HTR-8/SVneo (cell line): Measurements from ENCODE around the gene KRTAP21-2.
"Not testable (repeated sequence)": the region's sequence is repeated elsewhere in the genome, so short reads cannot be mapped to it uniquely, and the experiment has no call there.

Experiments used
- DNase-seq: peaks from one replicate; pipeline ENCODE4 v3.0.0; 2011; ENCODE audit warnings: low spot score, mixed read lengths; ENCODE audit not compliant: insufficient read length
- FAIRE-seq: peaks from 2 replicates; lab custom pipeline; 2011; peaks lifted over from hg19 to GRCh38; lab: Jason Lieb, UNC

Gene KRTAP21-2

GRCh38 chr21:30747159-30747558 lies at the start of gene KRTAP21-2:
Gene KRTAP21-2, minus strand, starts transcription at chr21:30747259. Its CDS starts 57 bp downstream, at chr21:30747202.
- FAIRE-seq (no peak), DNase-seq (no peak)

DNA sequence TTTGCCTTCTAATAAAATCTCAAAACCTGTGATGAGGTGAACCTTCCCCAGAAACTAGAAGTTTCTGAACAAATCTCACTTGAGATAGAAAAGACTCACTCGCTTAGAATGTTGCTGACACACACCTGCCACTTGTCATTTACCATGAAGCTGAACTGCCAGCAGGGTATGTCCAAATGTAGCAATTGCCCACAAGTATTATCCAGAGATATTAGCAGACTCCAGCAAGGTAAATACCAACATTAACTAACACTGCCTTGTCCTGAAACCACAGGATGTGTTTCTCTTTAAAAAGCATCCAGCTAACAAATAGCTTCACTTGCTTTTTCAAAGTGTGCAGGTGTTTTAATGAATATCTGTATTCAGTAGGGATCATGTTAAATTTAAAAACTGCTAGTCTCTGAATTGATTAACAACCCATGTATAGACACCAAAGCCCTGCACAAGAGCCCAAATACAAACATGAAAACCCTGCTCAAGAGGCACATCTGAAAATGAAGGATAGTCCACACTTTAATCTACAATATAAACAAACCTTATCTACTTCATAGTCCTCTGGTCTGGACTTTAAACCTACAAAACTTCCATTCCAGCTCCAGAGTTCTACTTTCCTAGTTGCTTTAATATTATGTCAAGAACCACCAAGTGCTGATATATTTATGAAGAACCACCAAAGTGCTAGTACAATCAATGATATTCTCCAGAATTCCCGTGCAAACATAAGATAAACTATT lies 46.7 kb upstream of the KRTAP21-2 start:
- no peak for FAIRE-seq
- no peak for DNase-seq

DNA sequence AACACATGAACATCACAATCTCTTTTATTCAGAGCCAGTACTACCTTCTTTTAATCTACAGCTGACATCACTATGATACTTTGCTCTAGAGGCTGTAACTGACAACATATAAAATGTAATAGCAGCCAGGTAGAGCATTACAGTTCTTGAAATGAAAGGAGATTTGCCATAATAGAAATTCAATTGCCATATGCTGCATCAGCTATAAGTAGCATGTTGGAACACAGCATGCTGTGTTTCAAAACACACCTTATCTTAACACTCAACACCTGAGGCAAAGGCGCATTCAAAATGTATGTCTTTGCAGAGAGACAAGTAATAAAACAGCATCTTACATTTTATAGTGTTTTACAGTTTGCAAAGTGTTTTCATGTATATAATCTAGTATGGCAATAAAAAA lies 32.2 kb upstream of the KRTAP21-2 start:
- FAIRE-seq (no peak), DNase-seq (no peak)

- DNase-seq: no peak
- FAIRE-seq: no peak
Observed at GRCh38 chr21:30769724-30770431, 22.8 kb upstream of the KRTAP21-2 start.

DNA sequence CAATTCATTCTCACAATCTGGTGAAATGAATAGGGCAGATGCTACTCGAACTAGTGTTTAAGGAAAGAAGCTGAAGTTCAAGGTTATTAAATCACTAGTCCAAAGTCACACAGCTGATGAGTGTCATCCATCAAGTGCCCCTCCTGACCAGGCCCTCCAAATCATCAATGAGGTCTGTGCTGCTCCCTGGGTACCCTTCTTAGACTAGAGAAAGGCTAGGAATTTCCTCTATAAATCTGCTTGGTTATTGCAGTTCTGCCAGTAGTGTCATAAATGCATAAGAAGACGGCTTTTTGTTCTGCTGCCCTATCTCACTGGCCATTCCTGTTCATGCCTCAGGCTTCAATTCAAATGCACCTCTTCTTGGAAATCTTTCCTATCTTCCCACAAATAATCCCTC lies 13.7 kb upstream of the KRTAP21-2 start:
- DNase-seq (no peak), FAIRE-seq (no peak)

GRCh38 chr21:30758306-30758705 lies 11.2 kb upstream of the KRTAP21-2 start:
- no peak for DNase-seq
- FAIRE-seq: no peak

GRCh38 chr21:30755328-30755727 lies 8.3 kb upstream of the KRTAP21-2 start, which contains the start of gene KRTAP21-1:
Gene KRTAP21-1, minus strand, starts transcription at chr21:30755428. Its CDS starts 50 bp downstream, at chr21:30755378.
- not testable (repeated sequence) for FAIRE-seq, DNase-seq

- DNase-seq: no peak
- FAIRE-seq: no peak
Observed at GRCh38 chr21:30740462-30740861, 6.6 kb downstream of the KRTAP21-2 start.

GRCh38 chr21:30733026-30733425 lies 14.0 kb downstream of the KRTAP21-2 start:
- FAIRE-seq: no peak
- no peak for DNase-seq

- FAIRE-seq (no peak), DNase-seq (no peak)
Observed at GRCh38 chr21:30726726-30727125, 20.3 kb downstream of the KRTAP21-2 start.

- FAIRE-seq (no peak), DNase-seq (no peak)
Observed at GRCh38 chr21:30719401-30719800, 27.7 kb downstream of the KRTAP21-2 start.

- FAIRE-seq (no peak), DNase-seq (peak; percentile 23)
Observed at GRCh38 chr21:30718239-30718909, 28.7 kb downstream of the KRTAP21-2 start, which contains the start of gene KRTAP21-3. Gene KRTAP21-3, minus strand, starts transcription at chr21:30718777. Its CDS starts 18 bp downstream, at chr21:30718759.

GRCh38 chr21:30717105-30717504 lies 30.0 kb downstream of the KRTAP21-2 start:
- FAIRE-seq (no peak), DNase-seq (no peak)

DNA sequence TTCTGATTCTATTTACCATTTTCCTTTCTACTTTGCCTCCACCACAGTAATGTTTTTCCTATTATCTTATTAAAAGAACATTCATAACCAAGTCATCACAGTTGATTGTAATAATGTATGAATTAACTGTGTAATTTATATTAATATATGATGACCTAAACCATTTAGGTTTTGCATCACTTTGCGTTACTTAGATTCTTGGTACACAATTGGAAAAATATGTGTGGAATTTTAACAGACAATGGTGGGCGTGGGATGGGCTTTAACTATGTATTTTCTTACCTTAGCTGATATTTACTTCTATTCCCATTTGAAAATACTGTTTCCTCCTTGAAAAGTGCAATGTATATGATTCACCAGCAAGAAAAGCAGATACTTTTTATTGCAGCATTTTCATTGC lies 32.1 kb downstream of the KRTAP21-2 start:
- FAIRE-seq (no peak), DNase-seq (no peak)

- no peak for DNase-seq
- no peak for FAIRE-seq
Observed at GRCh38 chr21:30714456-30714855, 32.6 kb downstream of the KRTAP21-2 start.

GRCh38 chr21:30713766-30714165 lies 33.3 kb downstream of the KRTAP21-2 start:
- no peak for FAIRE-seq
- no peak for DNase-seq

DNA sequence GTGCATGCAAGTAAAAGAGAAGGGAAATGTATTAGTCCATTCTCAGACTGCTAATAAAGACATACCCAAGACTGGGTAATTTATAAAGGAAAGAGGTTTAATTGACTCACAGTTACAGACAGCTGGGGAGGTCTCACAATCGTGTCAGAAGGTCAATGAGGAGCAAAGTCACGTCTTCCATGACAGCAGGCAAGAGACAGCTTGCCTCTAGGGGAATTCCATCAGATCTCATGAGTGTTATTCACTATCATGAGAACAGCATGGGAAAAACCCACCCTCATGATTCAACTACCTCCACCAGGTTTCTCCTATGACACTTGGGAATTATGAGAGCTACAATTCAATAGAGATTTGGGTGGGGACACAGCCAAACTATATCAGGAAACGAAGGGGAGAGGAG lies 36.6 kb downstream of the KRTAP21-2 start:
- FAIRE-seq: no peak

GRCh38 chr21:30707409-30707808 lies 39.6 kb downstream of the KRTAP21-2 start:
- no peak for DNase-seq
- FAIRE-seq: peak; percentile 20

More for the DNA sequence above, 36.6 kb downstream of the KRTAP21-2 start:
- DNase-seq: no peak
